GM19328 (cell line): ENCODE measurements around the gene ULK2.

Experiments
- ATAC-seq: cut with Tn5 transposase; IDR thresholded peaks from one replicate; pipeline ENCODE4 v1.9.1; 2021; ENCODE audit warnings: mild to moderate bottlenecking, moderate library complexity; ENCODE audit not compliant: unreplicated experiment

The ULK2 gene

GRCh38 chr17:19728084-19728495 lies 139.6 kb downstream of the ULK2 start:
- no peak for ATAC-seq

GRCh38 chr17:19727501-19728078 lies 140.1 kb downstream of the ULK2 start:
- no peak for ATAC-seq

GRCh38 chr17:19726631-19727376 lies 140.9 kb downstream of the ULK2 start:
- no peak for ATAC-seq

DNA sequence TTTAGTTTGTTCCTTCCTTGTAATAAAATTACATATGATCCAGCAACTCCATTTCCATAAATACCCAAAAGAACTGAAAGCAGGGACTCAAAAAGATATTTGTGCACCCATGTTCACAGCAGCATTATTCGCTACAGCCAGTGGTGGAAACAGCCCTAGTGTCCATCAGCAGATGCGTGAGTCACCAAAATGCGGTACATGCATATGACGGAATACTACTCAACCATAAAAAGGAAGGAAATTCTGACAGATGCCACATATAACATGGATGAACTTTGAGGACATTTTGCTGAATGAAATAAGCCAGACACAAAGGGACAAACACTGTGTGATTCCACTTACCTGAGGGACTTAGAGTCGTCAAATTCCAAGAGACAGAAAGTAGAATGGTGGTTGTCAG lies 142.2 kb downstream of the ULK2 start:
- no peak for ATAC-seq

DNA sequence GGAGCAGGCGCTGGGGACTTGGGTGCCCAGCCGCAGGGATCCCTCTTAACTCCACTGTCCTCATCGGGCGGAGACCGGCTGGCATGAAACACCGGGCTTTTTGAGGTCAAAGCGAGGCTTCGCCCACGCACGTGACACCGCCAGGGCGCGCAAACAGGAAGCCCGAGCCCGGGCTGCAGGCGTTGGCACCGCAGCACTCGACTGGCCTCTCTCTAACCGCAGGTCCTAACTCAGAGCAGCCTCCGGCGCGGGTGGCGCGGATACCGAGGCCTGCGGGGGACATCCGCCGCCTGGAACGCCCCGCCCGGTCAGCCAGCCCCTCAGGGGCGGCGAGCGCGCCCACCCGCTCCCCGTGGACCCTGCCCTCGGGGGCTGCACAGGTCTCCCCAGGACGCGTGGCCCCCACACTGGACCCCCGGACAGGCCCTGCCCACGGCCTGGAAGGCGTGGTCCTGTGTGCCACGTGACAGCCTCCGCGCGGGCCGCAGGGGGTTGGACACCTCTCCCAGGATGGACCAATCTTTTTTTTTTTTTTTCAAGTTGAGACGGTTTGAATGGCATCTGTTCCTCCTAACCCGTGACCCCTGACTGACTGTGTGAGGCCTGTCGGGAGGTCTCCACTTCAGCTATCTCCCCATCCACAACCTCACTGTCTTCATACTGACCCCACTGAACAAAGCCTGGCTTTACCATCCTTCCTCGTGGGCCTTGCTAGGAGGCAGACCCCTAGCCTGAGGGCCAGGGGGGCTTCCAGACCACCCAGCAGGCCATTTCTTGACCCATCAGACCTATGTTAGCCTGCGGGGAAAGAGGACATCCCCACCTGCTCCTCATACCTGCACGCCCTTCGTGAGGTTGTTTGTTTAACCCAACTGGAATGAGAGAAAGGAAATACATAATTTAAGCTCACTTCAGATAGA lies 143.0 kb downstream of the ULK2 start:
- ATAC-seq, result no peak

- ATAC-seq, result no peak
Observed at GRCh38 chr17:19723964-19724363, 143.8 kb downstream of the ULK2 start.
